ENCODE measurements around the gene ATF2. TPM values are rescaled to one million over a fixed set of nuclear protein-coding genes. Genes with fewer than 3 reads are reported as not detected.

ATF2 gene
- total and polyA plus RNA-seq, 9 of the 15 experiments (the other 6 are each of a cell fraction or from before 2014, with no cell fraction given), result 24.2 to 111 (median 45.9) TPM

DNA sequence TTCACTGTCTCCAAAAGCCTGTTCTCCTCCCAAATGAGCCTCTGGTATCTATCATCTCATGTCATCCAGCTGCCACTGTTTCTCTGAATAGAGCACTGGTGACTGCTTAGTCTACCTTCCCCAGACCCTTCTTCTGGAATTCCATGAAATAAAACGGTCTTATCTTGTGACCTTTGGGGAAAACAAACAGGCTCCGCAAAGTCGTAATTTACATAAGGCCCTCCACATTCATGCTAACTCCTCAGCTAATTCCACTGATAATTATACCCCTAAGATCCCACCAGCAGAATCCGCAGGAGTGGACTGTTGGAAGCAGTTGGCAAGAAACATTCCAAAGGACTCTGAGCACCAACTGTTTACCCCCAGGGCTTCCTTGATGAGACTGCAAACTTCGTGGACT, 129.0 kb downstream of the ATF2 start (continued):
- TF ChIP-seq ZNF79 (CRISPR knock-in tag; IDR thresholded peaks at IDR 0.05; ENCODE audit: low read depth) (no peak), ZNF143 (CRISPR knock-in tag; IDR thresholded peaks at IDR 0.05) (no peak), ZNF436 (CRISPR knock-in tag; IDR thresholded peaks at IDR 0.05) (no peak), ZZZ3 (IDR thresholded peaks at IDR 0.05) (no peak), KDM4B (IDR thresholded peaks at IDR 0.05; ENCODE audit: borderline replicate concordance in 2 of 2, low read depth in 1 of 2) (no peak), CEBPG (CRISPR knock-in tag; IDR thresholded peaks at IDR 0.05) (no peak), CEBPG (tag; conservative IDR thresholded peaks at IDR 0.05 in 1 of 2, IDR thresholded peaks at IDR 0.05 in 1 of 2) (no peak), GATA2 (CRISPR knock-in tag; IDR thresholded peaks at IDR 0.05) (no peak)

DNA sequence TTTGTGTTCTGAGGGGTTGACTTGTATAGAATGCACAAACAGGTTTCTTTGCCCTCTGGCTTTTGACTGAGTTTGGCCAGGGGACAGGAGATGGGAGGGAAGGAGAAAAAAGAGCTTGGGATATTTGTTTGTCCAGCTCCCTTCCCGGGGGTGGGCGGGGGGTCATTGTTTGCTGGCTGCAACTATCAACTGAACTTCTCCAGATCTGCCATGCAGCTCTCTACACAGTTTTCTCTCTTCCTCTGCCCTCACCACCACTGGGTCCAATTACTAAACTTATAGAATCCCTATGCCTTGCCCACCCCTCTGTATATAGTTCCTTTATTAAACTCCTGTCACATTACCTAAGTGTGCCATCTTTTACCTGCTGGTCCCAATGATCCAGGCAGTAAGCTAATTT, 130.1 kb downstream of the ATF2 start:
- TF ChIP-seq NFE2 (IDR thresholded peaks at IDR 0.05; ENCODE audit: low read depth), result no peak
- no peak for TF ChIP-seq TCF3 (CRISPR knock-in tag; IDR thresholded peaks at IDR 0.05)
- TF ChIP-seq, protein P1, sequence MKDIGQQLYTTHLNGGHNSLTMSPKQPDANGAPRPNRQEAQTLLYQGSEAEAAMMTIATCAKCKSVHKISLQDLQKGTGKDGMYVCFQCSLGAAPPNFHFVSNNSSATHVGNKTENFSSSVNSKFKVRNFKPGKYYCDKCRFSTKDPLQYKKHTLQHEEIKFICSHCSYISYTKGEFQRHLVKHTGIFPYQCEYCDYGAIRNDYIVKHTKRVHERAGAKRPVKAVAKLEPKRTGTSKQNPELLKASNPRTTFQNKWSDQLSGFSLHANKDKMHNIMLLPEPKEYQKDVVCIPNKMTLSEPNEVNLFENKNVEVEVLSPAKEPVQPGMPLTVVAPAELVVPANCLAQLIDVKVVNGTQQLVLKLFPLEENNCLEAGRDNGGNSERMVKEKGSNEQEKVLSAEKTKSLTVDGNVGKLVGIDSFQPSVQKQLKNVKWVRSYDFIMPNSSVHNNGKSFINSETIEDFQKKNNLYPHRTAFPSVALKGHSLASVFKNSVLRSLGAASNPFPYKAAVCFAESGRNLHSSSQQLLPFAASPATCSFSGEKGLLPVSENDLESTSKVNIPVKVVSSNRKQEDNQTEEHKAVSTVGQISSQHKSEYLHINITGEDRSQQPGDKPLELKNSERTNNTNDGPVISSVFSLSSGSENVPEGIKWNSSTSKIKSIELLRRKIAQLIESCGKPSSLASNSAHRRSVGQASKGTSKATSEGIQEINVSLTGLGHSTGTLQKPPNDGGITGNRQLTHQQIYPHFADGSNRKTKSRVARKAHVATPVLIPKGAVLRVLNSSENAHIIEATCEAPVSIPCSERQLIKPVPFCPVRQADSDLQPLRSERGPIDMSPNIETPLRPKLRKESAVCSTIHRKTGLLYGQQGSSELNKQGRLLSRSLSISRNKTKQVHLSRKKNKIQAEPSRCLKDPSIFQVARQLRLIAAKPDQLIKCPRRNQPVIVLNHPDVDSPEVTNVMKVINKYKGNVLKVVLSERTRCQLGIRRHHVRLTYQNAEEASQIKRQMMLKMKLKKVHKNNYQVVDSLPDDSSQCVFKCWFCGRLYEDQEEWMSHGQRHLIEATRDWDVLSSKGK (CRISPR knock-in tag; IDR thresholded peaks at IDR 0.05), result no peak
- TF ChIP-seq HLTF (IDR thresholded peaks at IDR 0.05), result no peak
- no peak for TF ChIP-seq FOXM1 (IDR thresholded peaks at IDR 0.05; ENCODE audit: low read depth)
- no peak for TF ChIP-seq FOXM1 (CRISPR knock-in tag; IDR thresholded peaks at IDR 0.05; ENCODE audit: low read depth)
- TF ChIP-seq CBFA2T2 (conservative IDR thresholded peaks at IDR 0.05), result no peak
- no peak for TF ChIP-seq ZNF239 (CRISPR knock-in tag; IDR thresholded peaks at IDR 0.05)
- no peak for TF ChIP-seq CHCHD3 (CRISPR knock-in tag; IDR thresholded peaks at IDR 0.05)
- TF ChIP-seq SMAD1 (IDR thresholded peaks at IDR 0.05; ENCODE audit: low read depth, low read length, partially characterized antibody), result no peak
- TF ChIP-seq PHTF2 (CRISPR knock-in tag; IDR thresholded peaks at IDR 0.05), result no peak
- DNase-seq (ENCODE audit: extremely low read depth in 1 of 4, low spot score in 3 of 4) (no peak), ATAC-seq (no peak), FAIRE-seq (no peak)
- H3K4me2 ChIP-seq (ENCODE audit: insufficient read depth, low read length), result no peak overlapping the region
- BruUV-seq (replicated peaks), result no TSS peak
- 72% methylated on average over 2 of the region's 2 CpGs for WGBS (ENCODE audit: insufficient coverage, low coverage, missing lambda C conversion rate)
- H3K4me1 ChIP-seq (replicated peaks in 1 of 2; ENCODE audit: control insufficient read depth in 2 of 2, insufficient read depth in 2 of 2, low read length in 2 of 2), result no peaks in the 10 kb centered on the region; a peak in 1 of 5 replicates
- no peak overlapping the region for H3K9ac ChIP-seq (ENCODE audit: insufficient read depth in 1 of 2, low read depth in 2 of 2, low read length in 2 of 2)
- no peaks in the 10 kb centered on the region for H4K20me1 ChIP-seq (replicated peaks; ENCODE audit: control insufficient read depth, insufficient read depth, low read length)
- H3K9me1 ChIP-seq (ENCODE audit: control insufficient read depth, insufficient read depth, low read length), result no peaks in the 10 kb centered on the region
- no peaks in the 10 kb centered on the region; a peak in 1 of 5 replicates for H3K27me3 ChIP-seq (ENCODE audit: control insufficient read depth in 2 of 2, insufficient read depth in 2 of 2, low read length in 2 of 2)
- no peaks in the 10 kb centered on the region for H3K9me3 ChIP-seq (replicated peaks; ENCODE audit: control insufficient read depth, insufficient read depth, low read depth, low read length)
- POLR2A ChIA-PET, result interaction anchor here (0.9 kb wide), 1 partner anchor 10 kb away, joined by 3 read pairs; no protein-coding TSS in a partner anchor
- CTCF ChIA-PET (ENCODE audit: low intra/inter-chr PET ratio), result no interaction called here
- H3K79me2 ChIP-seq (ENCODE audit: control insufficient read depth, insufficient read depth, low read length), result no peaks in the 10 kb centered on the region
- in situ Hi-C loops (cut with MboI), result loop anchor here (25.0 kb wide), 1 partner anchor 1049 kb away; the partner anchor contains the start of genes EVX2, HOXD12 and HOXD13
- intact Hi-C loops (cut with micrococcal nuclease), result loop anchor here (2.0 to 10.0 kb wide), 2 partner anchors 149 to 647 kb away; no protein-coding TSS in a partner anchor
- no peak overlapping the region for H3K27ac ChIP-seq (ENCODE audit: extremely low read depth, low read depth, low read length)
- H2AFZ ChIP-seq (ENCODE audit: low read depth, low read length), result no peak overlapping the region
- no peak overlapping the region for H3K4me3 ChIP-seq
- no peaks in the 10 kb centered on the region for H3K36me3 ChIP-seq (ENCODE audit: control insufficient read depth, insufficient read depth, low read length)
